GDM1 (cell line): ENCODE data around the gene SPECC1L.

Experiments used
- DNase-seq: peaks from one replicate; lab custom pipeline; 2025; lab: John Stamatoyannopoulos, UW

SPECC1L gene

DNA sequence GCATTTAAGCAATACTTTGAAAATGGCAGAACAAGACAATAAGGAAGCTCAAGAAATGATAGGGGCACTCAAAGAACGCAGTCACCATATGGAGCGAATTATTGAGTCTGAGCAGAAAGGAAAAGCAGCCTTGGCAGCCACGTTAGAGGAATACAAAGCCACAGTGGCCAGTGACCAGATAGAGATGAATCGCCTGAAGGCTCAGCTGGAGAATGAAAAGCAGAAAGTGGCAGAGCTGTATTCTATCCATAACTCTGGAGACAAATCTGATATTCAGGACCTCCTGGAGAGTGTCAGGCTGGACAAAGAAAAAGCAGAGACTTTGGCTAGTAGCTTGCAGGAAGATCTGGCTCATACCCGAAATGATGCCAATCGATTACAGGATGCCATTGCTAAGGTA, 51.9 kb downstream of the SPECC1L start:
- DNase-seq = no peak

DNA sequence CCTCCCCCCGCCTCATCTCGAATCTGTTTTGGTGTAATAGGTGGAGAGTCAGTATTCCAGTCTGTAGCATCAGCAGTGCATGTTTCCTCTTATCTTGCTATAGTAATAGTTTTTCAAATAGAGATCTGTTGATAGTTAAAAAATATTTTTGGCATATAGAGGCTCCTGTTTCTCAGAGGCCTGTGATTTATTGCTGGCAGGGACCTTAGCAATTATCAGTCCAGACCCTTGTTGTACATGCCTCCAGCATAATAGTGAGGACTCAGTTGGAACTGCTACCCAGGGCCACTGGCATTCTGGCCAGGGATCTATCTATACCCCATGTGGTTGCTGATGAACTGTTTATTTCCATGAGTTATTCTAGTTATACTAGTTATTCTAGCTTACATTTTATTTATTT, 52.6 kb downstream of the SPECC1L start:
- DNase-seq = no peak

DNA sequence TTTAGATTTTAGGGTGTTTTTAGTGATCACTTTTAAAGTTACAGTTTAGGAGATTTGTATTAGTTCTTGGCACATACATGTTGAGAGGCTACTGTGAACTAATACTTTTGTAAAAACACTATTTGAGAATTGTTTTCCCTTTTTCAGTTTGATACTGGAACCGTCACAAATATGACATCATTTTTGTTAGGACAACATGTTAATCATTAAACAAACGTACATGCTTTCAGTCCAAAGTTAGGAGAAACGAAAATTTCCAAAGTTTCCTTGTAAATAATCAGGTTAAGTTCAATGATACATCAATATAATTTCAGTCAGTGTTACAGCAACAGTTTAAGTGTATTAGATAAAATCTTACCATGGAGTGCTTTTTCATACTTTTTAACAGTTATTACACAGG, 53.1 kb downstream of the SPECC1L start:
- DNase-seq = no peak

- DNase-seq = no peak
These were observed 53.5 kb downstream of the SPECC1L start for GRCh38 chr22:24324137-24324536.

DNA sequence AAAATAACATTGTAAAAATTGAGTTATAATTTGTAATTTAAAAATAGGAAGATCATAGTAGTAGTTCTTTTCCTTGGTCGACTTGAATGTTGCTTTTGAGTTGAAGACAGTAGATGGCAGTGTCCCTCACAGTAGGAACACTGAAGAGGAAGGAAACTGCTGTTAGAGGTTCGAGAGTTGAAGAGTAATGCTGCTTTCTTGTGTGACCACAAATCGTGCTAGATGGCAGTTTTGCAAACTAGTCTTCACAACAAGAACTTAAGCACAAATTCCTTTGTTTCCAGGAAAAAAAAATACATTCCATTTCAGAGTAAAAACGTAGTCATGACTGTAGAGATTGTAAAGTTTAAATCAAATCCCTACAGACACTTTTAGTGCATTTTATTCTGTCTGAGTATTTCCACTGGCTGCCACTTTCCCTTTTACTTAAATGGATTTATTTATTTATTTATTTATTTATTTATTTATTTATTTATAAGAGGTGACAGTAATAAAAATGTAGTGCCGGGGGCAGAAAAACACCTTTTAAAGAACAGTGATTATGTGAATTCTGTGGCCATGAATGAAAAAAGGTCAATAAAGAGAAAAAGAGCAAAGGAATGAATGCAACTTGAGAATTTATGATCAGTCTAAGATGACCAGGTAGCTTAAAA, 54.6 kb downstream of the SPECC1L start:
- DNase-seq = peak; percentile 70

DNA sequence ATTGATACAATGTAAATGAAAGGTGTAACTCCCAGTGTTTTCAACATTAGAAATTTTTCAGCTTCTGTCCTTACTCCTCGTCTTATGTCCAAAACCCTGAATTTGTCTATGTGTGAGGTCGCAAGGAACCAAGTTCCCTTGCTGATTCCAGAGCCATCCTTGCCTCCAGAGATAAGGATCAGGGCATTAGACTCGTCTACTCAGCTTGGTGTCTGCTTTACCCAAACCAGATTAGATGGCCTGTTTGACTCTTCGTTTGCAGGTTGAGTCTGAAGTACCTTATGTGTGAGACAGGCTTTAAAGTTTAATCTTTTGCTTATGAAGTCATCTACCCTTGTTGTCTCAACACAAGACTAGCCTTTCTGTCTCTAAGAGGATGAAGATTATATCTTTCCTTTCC, 55.6 kb downstream of the SPECC1L start:
- no peak for DNase-seq

DNA sequence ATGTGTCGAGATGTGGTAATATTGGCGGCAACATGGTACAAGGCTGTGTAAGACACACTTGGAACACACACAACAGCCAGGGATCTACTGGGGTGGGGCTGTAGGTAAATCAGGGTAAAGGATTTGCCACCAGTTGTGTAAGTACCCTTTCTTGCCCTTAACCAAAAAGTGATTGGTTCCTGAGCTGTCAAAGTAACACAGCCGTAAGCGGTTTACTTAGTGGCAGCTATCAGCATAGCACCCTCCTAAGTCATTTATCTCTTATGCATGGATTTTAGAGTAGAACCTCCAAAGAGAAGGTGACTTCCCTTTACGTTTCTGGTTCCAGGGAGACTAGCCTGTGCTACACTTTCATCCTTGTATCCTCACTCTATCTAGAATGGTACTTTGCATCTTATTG, 57.2 kb downstream of the SPECC1L start:
- DNase-seq = no peak

GRCh38 chr22:24329453-24329852, 58.8 kb downstream of the SPECC1L start:
- no peak for DNase-seq

- DNase-seq = no peak
These were observed 60.0 kb downstream of the SPECC1L start for GRCh38 chr22:24330636-24331035.

DNA sequence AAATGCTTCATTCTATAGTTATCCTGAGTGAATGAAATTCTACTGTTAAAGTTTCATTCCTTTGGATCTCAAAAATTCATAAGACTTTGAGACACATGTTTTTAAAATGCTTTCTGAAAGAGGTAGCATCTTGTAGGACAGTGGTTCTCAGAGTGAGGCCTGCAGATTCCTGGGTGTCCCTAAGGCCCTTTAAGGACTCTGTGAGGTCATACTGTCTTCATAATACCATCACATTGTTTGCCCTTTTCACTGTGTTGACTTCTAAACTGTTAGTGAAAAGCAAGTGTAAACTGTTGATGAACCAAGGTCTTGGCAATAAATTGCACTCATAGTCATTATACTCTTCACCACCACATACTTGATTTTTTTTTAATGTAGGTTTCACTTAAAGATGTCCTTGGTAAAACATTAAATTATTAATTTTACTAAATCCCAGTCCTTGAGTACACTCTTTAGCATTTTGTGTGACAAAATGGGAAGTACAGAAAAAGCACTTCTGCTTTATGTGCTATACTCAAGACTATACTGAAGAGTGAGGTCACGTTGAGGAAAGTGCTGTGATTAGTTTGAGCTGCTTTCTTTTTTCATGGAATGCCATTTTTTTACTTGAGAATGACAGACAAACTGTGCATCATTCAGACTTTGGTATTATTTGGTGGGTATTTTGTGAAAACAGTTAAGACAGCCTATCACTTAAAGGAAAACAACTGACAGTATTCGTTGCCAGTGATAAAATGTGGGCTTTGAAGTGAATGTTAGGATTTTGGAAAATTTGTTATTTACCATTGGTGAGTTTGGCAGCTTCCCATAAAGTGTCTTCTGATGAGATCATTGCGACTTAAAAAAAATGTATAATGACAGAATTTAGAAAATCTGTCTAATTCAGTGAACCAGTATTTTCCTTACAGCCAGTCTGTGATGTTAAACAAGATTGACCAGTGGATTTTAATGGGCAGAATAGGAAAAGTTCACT, 61.1 kb downstream of the SPECC1L start:
- peak; percentile 23 for DNase-seq

GRCh38 chr22:24333301-24333700, 62.7 kb downstream of the SPECC1L start:
- no peak for DNase-seq

DNA sequence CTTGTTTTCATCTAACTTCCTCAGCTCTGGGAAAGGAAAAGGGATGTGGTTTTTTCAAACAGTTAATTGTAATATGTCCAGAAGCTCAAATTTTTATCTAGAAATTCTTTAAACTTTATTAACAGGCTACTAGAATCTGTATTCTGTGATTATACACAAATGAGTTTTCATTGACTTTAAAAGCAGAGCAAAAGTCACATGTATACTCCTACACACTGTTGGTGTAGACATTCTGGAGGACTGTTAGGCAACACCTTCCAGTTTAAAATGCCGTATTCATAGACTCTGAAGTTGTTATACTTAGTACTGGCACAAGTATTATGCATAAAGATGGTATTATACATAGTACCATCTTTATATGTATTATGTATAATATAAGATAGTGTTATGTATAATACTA, 64.9 kb downstream of the SPECC1L start:
- DNase-seq = no peak

- DNase-seq = no peak
These were observed 67.4 kb downstream of the SPECC1L start for GRCh38 chr22:24337894-24338645.

DNA sequence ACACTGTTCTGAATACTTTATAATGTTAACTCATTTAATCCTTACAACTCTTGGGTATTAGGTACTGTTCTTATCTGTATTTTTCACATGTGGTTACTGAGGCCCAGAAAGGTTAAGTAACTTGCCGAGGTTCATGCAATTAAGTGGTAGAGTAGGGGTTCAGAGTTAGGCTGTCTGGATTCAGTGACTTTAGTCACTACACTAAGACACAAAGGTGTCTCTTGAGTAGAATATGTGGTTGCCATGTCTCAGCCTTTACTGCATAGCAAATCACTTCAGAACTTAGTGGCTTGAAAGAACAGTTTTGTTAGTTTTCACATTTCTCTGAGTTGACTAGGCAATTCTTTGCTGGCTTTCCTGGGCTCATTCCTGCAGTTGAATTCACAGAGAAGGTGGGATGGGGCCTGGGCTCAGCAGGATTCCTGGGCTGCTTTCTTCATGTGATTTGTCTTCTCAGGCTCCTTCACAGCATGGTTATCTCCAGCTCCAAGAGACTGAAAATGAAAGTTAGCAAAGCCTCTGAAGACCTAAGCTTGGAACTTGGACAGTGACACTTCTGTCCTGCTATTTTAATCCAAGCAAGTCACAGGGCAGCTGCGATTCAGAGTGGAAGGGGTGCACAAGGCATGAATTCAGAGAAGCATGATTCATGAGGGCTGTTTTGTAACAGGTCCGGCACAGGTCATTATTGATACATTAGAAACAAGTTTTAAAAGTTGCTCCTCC, 68.3 kb downstream of the SPECC1L start:
- no peak for DNase-seq

- DNase-seq = no peak
These were observed 68.8 kb downstream of the SPECC1L start for GRCh38 chr22:24339452-24339747.

DNA sequence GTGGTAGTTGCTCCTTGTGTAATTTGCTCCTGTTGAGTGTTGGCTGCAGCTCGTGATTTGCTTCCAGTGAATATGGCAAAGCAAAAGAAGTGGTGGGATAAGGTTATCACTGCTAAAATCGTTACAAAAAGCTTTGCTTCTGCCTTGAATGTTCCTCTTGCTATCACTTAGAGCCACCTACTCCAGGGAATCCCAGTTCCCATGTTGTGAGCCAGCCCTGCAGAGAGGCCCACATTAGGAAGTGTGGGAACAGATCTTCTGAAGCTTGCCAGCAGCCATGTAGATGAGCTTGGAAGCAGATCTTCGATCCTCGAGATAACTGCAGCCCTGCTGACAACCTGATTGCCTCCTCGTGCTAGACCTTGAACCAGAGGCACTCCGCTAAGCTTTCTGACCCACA, 71.0 kb downstream of the SPECC1L start:
- no peak for DNase-seq

DNA sequence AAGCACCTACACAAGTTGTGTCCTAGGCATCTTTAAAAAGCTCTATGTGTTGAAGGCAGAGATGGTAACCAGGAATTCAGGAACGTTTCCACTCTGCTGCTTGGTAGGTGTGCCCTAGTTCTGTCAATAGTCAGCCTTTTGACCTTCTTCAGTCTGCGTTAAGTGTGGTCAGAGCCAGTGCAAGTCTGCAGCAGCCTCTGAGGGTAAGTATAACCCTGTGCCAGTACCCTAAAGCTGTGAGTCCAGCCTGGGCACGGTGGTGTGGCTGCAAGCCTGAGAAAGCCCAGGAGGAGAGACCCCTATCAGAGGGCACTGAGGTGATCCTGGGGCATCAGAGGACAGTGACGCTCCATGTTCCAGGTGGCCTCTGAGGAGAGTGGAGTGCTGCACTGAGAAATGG, 80.0 kb downstream of the SPECC1L start:
- DNase-seq = no peak

GRCh38 chr22:24353121-24353520, 82.5 kb downstream of the SPECC1L start:
- no peak for DNase-seq

DNA sequence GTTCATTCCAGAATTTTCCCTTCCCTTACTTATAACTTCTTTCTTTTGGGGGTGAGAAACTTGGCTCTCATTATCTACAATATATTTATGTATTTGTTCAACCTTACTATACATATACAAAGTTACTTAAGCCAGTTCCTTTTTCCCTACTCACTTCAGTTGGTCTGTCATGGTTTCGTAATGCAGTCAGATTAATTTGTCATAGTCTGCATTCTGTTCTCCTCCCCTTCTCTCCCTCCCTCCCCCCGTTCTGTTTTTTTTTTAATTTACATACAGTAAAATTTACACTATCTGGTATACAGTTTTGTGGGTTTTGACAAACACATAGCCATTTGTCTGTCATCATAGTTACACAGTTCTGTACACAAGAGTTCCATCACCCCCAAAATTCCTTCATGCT, 84.9 kb downstream of the SPECC1L start:
- DNase-seq = no peak

DNA sequence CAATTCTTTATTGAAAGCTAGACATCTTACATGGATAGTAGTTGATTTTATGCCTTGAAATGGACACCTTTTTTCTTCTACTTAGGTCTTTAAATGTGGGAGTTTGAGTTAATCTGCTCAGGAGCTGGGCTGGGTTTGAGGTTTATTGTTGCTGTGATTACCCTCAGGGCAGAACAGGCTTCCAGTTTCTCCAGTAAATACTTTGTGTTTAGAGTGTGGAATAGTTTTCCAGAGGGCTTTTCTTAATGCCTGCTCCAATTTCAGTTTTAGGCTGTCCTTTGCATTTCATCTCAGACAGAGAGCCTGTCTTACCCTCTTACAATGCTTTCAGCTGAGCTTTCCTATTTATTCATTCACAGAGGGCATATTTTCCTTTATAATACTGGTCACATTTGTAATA, 86.9 kb downstream of the SPECC1L start:
- DNase-seq = no peak

- DNase-seq = no peak
These were observed 87.6 kb downstream of the SPECC1L start for GRCh38 chr22:24358105-24358836.
